ENCODE results near the gene CDHR1.

The CDHR1 gene

DNA sequence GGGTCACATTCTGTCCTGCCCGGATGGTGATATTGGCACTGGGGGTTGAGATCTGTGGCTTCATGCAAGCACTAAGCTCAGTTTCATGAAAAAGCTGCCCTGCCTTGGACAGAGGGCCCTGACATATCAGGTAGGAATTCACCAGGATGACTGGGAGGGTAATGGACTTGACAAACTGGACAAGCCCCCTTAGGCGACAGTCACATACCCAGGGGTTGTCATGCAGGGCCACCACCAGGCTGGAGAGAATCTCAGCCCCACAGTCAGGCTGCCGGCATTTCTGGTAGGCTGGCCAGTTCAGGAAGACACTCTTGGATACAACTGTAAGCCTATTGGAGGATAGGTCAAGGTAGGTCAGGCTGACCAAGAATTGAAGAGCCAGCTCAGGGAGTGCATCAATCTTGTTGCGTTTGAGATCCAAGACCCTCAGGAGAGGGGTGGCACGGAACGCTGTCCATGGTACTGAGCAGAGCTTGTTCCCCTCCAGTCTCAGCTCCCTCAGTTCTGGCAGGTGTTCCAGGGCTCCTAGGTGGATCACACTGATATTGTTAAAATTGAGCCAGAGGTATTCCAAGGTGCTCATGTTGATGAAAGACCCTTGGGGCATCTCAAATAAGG, 30.2 kb downstream of the CDHR1 start:
- no peak for FAIRE-seq
- no peak for DNase-seq (ENCODE audit: extremely low spot score, insufficient read length, low read depth)

DNA sequence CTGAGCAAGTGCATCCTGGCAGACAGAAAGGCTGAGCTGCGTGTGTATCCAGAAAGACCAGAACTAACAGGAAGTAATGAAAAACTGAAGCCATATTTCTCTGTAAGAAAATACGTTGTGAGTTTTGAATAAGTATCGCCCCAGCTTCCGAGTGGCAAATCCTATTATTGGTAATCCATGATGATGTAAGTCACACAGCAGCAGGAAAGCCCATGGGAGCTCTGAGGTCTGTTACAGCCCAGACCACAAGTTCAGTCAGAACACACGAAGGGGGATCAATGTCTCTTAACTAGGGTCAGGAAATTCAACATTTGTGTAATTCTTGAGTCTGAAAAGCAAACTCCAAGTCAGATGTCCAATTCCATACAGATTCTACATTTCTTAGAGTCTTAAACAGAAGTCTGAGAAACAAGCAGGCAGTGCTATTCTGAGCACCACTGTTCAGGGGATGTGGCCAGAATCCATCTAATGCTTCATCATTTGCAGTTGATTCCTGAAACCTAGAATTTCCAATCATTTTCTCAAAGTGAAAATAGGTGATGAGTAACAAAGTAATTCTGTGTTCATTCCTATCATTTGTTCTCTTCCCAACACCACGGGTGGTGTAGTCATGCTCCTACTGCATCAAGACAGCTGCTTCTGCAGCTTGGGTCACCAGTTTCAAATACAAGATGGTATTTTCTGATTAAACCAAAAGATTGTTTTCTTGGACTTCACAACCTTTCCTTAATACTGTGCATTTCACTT, 31.3 kb downstream of the CDHR1 start, which contains the start of gene LRIT2:
TSS of gene LRIT2 (minus strand) at position 118 of the 747 bp plus-strand sequence. CDS start at position 94, 24 bp downstream.
- DNase-seq (ENCODE audit: extremely low spot score, insufficient read length, low read depth) (no peak), FAIRE-seq (no peak)

DNA sequence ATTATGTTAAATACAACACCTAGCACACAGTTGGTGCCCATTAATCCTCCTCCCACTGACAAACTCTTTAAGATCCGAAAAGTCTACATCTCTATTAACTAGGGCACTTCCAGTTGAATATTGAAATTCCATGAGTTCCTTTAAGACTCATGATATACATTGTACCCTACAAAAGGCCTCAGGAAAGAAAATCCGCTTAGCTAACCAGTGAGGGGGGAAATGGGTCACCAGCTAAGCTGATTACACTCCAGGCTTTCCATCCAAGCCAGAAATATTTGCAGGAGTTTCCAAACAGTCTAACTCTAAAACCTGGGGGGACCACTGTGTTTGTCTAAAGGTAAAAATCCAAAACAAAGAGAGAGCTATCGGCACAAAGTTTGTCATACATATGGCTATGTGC, 32.3 kb downstream of the CDHR1 start:
- FAIRE-seq (no peak), DNase-seq (ENCODE audit: extremely low spot score, insufficient read length, low read depth) (no peak)

DNA sequence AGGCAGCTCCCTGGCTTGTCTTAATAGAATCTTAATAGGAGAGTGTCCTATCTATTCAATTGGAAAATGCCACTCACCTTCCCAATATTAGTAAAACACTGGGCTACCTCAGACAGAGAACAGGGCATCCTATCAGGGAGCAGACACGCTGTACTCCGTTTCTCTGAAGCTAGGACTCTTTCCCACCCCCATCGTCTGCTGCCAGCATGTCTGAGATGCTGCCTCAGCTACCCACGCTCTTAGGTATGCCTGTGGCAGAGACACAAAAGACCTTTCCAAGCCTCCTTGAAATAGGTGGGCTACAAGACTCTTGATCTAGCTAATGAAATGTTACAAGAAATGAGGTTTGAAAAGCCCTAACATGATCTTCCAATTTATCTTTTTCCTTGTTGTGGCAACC, 33.5 kb downstream of the CDHR1 start:
- DNase-seq (ENCODE audit: extremely low spot score, insufficient read length, low read depth) = no peak
- no peak for FAIRE-seq

DNA sequence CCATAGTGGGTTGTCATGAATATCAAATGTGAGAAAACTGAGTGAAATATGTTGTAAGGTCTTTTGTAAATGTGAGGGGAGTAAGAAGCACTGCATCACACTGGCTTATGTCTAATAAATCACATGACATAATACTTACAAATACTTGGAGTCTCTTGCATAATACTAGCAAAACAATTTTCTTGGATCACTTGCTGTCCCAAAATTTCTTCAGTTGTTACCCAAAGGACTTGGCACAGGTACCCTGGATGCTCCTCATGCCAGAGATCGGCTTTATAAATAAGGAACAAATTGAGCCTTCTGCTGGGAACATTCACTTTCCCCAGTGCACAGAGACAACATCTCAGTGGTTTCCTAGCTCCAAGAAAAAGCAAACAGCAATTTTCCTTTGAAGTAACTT, 36.0 kb downstream of the CDHR1 start:
- DNase-seq (ENCODE audit: extremely low spot score, insufficient read length, low read depth) (no peak), FAIRE-seq (no peak)

DNA sequence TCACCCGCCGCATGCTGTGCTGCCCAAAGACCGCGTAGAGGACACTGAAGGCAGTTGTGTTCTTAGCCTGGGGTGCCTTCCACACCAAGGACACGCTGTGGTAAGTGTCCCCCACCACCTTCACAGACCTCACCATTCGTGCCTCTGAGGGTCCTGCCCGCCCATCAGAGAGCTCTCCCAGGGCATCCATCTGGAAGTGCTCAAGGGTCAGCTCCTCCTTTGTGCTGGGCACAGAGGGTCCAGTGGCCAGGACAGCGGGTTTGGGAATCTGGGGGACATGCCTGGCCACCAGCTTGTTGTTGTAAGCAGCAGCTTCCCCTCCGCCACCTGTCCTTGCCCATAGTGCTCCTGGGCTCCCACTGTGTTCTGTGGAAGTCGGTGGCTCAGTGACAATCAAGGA, 38.0 kb downstream of the CDHR1 start:
- DNase-seq (ENCODE audit: extremely low spot score, insufficient read length, low read depth) = no peak
- no peak for FAIRE-seq

DNA sequence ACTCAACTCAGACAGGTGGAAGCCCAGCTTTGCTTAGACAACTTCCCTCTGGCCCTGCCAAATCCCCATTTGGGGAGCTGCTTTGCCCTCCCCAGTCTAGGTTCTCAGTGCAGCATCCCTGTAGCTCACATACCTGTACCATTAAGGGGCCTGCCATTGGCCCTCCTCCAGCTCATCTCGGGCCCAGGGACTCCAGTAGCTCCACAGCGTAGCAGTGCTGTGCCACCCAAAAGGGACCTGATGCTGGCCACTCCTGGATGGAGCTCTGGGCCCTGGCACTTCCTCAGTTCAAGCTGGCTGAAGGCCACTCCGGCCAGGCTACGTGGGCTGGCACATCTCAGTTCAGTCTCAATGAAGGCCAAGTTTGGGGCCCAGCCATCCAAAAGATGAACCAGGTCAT, 39.6 kb downstream of the CDHR1 start:
- no peak for DNase-seq (ENCODE audit: extremely low spot score, insufficient read length, low read depth)
- FAIRE-seq = no peak

DNA sequence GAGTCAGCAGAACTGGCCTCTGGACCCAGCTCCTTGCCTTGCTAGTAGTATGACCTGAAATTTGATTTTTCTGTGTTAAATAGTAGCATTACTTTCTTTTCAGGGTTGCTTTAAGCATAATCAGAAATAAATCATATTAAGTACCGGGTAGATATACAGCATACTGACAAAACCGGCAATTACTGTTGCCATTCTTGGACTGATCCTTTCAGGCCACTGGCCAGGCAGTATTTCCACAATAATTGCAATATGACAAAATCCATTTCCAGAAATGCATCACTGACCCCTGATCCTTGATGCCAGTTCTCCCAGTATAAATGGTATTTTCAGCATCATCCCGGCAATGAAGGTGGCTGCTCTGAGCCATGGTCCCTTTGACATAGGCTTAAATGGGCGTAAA, 40.1 kb downstream of the CDHR1 start:
- DNase-seq (ENCODE audit: extremely low spot score, insufficient read length, low read depth) (no peak), FAIRE-seq (no peak)

DNA sequence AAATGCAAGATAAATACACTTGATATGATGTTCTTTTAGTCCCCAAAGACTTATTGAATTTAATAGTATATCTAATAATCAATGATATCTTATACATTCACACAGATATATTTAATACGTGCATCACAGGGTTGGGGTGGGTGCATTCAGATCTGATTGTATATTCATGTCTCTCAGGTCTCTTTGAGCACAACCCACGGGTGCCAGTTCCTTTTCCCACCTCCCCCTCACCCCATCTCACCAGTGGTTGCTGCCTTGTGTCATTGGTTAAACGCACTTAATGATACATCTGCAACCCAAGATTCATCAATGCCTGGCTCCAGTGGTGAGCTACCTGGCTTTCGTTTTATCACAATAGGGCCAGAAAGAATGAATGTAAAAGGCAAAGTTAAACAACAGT, 40.8 kb downstream of the CDHR1 start:
- FAIRE-seq (no peak), DNase-seq (ENCODE audit: extremely low spot score, insufficient read length, low read depth) (no peak)

DNA sequence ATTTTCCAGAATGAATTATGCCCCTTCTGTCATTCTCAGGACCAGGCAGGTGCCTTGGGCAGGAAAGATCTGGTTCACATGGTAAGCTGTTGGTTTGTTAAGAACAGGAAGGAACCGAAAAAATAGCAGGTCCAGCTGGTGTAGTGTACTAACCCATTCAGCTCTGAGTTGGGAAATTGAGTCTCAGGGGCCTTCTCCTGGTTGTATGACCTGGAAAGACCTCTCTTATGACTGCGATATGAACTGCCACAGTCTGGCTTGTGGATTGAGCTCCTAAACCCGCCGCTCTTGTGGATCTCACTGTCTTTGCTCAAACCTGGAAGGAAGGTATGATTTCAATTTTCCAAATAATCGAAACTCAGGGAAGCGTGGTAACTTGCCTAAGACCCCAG, 42.5 kb downstream of the CDHR1 start:
- no peak for FAIRE-seq
- DNase-seq (ENCODE audit: extremely low spot score, insufficient read length, low read depth) = no peak

DNA sequence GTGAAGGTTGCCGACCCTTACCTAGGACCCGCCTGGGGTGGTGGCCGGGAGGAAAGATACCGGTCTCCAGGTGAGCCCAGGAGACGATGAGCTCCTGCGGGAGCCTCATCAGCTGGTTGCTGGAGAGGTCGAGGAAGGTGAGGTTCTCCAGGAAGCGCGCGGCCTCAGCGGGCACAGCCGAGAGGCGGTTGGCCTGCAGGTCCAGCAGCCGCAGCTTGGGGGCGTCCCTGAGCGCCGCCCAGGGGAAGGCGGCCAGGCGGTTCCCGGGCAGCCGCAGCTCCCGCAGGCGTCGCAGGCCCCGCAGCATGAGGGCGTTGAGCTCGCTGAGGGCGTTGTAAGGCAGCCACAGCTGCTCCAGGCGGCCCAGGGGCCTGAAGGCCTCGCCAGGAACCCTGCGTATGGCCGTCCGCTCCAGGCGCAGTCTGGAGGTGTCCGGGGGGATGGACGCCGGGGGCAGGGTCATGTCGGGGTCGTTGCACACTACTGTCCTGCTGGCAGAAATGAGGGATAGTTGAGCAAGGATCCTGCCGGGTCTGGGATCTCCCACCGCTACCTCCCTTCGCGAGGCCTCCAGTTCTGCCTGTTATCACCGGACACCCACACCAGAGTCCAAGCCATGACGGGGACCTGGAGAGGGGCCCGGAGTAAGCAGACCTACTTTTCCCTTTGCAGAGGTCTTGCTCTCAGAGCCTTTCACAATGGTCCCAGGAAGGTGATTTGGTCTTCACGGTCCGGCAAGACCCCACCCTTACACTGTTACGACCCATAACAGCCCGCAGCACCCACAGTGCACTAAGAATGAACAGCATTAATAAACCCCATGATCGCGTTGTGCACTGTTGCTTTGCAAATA, 43.1 kb downstream of the CDHR1 start:
- DNase-seq (ENCODE audit: extremely low spot score, insufficient read length, low read depth) = no peak
- no peak for FAIRE-seq

DNA sequence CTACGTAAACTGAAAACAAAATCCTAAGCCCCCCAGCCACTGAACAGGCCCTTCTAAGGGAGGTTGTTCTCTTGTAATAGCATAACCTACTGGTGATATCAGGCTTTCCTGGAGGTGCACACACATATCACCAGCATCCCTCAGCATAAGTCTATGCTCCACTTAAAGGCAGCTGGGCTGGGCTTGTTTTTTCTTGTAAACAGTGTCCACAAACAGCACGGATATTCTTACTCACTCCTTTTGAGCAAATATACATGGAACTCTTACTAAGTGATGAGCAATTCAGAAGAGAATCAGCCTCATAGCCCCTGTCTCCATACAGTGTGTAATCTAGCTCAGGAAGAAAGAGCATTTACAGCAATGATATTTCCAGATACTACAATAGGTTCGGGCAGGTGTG, 44.6 kb downstream of the CDHR1 start:
- DNase-seq (ENCODE audit: extremely low spot score, insufficient read length, low read depth) (no peak), FAIRE-seq (no peak)

DNA sequence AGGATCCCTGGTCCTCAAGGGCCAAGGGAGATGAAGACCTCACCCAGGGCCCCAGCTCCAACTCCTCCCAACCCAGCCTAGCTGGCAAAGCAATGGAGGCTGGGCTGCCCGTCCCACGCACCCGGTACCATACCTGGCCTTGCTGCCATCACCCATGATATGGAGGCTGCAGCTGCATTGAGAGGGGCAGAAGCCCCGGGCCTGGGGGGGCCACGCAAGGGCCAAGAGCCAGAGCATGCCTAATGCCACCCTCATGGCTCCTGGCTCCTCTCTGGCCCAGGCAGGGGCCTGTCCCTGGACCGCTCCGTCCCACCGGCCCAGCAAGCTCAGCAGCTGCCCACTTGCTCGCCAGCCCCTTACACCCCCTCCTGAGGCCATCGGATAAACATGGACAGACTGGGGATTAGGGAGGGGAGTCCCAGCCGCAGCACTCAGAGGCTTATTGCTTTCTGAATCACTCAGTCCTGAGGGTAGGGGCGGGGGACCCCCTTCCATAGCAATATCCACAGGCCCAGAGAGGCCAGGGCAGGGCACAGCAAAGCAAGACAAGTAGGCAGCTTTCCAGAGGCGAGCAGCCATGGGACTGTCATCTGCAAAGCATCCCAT, 47.0 kb downstream of the CDHR1 start, which contains the start of gene LRIT1:
TSS of gene LRIT1 (minus strand) at position 362 of the 606 bp plus-strand sequence. CDS start at position 255, 107 bp downstream.
- no peak for DNase-seq (ENCODE audit: extremely low spot score, insufficient read length, low read depth)
- no peak for FAIRE-seq

DNA sequence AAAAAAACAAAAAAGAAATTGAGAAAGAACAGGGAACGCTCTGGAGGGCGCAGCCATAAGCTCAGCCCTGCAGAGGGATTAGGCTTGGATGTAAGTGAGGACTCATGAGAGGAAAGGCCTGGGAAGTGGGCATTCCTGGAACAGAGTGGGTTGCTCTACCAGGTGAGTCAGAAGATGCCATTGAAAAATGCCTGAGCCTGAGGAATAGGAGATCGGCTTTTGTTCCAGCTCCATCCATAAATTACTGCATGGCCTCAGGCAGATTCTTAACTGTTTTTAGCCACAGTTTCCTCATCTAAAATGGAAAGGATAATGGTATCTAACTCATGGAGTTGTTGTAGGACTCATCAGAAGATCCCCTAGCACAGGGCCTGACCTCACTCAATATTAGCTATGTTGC, 49.4 kb downstream of the CDHR1 start:
- DNase-seq (ENCODE audit: extremely low spot score, insufficient read length, low read depth) = no peak
- FAIRE-seq = no peak

DNA sequence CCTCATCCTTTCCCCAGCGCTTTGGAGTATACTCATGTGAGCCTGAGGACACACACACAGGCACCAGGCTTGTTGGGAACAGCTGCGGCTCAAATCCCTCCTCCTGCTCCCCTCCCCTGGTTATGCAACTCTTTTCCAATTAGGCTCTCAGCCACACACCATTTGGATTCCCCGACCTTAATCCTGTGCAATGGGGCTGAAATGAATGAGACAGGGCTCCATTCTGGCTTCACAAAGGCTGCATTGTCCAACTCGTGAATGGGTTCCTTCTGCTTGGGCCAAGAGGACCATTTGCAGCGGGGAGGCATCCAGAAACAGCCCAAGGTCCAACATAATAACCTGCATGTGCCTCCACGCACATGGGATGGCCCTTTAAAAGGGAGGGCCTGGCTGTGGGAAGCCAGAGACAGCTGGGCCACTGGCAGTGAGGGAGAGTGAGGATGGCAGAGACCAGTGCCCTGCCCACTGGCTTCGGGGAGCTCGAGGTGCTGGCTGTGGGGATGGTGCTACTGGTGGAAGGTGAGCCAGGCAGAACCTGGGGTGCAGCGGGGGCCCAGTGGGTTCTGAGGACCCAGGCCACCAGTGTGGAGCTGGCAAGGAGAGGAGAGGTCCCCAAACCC, 50.4 kb downstream of the CDHR1 start, which contains the start of gene RGR:
TSS of gene RGR (plus strand) at position 403 of the 620 bp plus-strand sequence. CDS start at position 441, 38 bp downstream.
- no peak for DNase-seq (ENCODE audit: extremely low spot score, insufficient read length, low read depth)
- no peak for FAIRE-seq

DNA sequence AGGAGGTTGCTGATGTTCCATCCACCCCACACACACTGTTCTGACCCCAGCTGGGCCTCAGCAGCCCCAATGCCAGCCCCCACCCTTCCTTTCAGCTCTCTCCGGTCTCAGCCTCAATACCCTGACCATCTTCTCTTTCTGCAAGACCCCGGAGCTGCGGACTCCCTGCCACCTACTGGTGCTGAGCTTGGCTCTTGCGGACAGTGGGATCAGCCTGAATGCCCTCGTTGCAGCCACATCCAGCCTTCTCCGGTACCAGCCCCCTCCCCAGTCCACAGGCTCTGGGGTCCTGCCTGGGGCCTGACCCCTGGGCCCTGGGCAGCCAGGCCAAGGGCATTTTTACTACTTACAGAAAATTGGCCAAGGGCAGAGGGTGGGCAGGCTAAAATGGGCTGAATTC, 53.2 kb downstream of the CDHR1 start:
- DNase-seq (ENCODE audit: extremely low spot score, insufficient read length, low read depth) (no peak), FAIRE-seq (no peak)

DNA sequence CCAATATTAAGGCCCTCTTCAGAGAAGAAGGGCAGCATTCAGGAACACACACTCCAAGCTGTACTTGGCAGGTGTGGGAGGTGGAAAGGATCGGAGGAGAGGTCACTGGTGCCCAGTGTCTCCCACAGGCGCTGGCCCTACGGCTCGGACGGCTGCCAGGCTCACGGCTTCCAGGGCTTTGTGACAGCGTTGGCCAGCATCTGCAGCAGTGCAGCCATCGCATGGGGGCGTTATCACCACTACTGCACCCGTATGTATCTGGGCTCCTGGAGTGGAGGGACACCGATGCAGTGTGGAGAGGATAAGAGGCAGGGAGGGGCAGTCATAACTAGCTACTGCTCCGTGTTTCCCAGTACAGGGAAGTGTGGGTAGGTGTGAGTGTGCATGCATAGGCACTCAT, 54.5 kb downstream of the CDHR1 start:
- DNase-seq (ENCODE audit: extremely low spot score, insufficient read length, low read depth) (no peak), FAIRE-seq (no peak)

DNA sequence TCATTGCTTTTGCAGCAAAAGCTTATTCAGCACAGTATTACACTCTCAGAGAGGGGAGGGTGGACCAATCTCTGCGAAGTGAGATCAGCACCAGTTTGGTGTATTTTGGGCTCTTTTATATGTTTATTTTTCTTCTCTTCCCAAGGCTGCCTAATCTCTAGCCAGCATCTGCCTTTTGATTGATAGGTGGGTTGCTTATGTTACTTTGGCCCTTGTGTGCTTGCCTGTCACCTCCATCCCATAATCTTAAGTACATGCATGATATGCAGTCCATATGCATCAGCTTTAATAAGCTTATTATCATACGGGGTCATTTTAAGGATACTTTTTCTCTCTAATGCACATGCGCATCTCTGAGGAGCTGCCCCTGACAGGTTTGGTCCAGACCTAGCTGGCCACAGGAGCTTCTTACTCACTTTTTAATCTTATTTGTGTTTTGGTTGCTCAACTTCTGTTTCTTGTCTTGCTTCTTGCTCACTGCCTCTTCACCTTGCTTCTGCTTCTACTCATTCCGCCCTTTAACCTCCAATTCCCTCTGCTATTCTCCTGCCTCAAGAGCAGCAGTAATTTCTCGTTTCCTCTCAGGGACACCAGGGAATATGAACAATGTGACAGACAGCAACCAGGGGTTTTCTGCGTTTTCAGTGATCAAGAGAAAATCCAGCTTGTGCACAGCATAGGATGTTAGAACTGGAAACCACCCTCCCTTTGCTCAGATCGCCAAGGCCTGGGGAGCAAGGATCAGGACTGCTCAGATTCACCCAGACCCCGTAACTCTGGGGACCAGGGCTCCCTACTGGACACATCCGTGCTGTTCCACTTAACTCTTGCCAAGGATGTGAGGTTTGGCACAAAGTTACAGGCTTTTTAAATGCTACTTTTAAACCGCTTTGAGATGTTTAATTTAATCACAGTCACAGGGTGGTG, 60.5 kb downstream of the CDHR1 start:
- no peak for FAIRE-seq
- DNase-seq (ENCODE audit: extremely low spot score, insufficient read length, low read depth) = no peak

All from GM18507 (cell line).